ENCODE results near the gene C1QC. TPM values are rescaled to one million over a fixed set of nuclear protein-coding genes. Genes with fewer than 3 reads are reported as not detected.
"Not testable (repeated sequence)": the region's sequence is repeated elsewhere in the genome, so short reads cannot be mapped to it uniquely, and the experiment has no call there.

The C1QC gene
- total RNA-seq, 1 experiment from 2014 or later: not detected

DNA sequence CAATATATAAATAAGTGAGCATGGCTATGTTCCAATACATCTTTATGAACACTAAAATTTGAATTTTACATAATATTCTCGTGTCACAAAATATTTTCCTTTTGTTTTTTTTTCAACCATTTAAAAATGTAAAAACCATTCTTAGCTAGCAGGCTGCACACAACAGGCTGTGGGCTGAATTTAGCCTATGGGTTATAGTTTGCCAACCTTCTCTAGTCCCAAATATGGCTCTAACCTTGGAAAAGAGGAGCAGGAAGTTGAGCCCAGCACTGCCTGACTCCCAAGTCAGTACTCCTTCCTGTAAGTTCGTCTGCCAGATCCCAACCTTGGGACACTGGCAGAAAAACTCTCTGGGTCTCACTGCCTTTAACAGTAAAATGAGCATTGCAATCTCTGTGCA is 23.0 kb downstream of the C1QC start:
- DNase-seq (ENCODE audit: low read depth, low spot score): no peak
- in situ Hi-C loops (cut with HindIII; ENCODE audit: low pct_unique_long_range_greater_than_20kb, low sequenced_read_pairs): no loop called here

DNA sequence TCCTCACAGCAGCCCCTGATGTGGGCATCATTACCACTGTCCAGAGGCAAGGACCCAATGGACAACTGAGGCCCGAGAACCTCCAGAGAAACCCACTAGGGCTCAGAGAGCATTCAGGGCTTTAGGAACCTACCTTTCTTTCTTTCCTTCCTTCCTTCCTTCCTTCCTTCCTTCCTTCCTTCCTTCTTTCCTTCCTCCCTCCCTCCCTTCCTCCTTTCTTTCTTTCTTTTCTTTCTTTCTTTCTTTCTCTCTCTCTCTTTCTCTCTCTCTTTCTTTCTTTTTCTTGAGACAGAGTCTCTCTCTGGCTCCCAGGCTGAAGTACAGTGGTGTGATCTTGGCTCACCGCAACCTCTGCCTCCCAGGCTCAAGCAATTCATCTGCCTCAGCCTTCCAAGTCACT is 25.4 kb downstream of the C1QC start:
- DNase-seq (ENCODE audit: low read depth, low spot score); in situ Hi-C loops (cut with HindIII; ENCODE audit: low pct_unique_long_range_greater_than_20kb, low sequenced_read_pairs): not testable (repeated sequence)

DNA sequence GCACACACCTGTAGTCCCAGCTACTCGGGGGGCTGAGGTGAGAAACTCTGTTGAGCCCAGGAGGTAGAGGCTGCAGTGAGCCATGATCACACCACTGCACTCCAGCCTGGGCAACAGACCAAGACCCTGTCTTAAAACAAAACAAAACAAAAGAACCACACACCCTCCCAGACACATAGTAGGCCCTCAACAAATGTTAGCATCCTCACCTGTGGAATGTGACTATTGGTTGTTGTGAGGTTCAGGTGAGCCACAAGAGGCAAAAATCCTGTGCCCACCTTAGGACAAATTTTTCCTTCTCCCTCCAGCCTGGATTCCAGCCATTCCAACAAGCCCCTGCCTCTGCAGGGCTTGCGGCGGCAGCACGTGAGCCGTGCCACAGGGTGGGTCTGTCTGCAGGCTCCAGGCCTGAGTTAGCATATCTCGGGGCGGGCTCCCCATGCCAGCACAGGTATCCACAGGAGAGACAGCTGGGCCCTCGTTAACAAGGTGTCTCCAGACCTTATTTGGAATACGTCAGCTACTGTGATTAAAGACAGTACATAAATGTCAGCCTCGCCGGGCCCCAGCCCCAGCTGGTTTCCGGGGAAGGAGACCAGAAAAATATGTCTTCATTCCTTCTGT is 27.0 kb downstream of the C1QC start:
- in situ Hi-C loops (cut with HindIII; ENCODE audit: low pct_unique_long_range_greater_than_20kb, low sequenced_read_pairs): no loop called here
- no peak for DNase-seq (ENCODE audit: low read depth, low spot score)

DNA sequence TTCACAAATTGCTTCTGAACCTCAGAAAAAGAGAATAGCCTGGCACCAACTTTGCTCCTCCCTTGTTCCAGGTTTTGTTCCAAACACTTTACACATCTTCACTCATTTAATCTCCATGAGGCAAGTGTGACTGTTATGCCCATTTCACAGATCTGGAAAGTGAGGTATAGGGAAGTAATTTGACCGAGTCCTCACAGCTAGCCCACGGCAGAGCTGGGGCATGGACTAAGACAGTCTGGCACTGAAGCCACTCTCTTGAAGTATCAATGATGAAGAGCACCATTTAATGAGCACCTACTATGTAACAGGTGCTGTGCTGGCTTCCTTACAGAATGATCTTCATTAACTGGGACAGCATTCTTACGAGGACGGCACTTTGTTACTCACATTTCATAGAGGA is 28.6 kb downstream of the C1QC start:
- no peak for DNase-seq (ENCODE audit: low read depth, low spot score)
- in situ Hi-C loops (cut with HindIII; ENCODE audit: low pct_unique_long_range_greater_than_20kb, low sequenced_read_pairs): no loop called here

DNA sequence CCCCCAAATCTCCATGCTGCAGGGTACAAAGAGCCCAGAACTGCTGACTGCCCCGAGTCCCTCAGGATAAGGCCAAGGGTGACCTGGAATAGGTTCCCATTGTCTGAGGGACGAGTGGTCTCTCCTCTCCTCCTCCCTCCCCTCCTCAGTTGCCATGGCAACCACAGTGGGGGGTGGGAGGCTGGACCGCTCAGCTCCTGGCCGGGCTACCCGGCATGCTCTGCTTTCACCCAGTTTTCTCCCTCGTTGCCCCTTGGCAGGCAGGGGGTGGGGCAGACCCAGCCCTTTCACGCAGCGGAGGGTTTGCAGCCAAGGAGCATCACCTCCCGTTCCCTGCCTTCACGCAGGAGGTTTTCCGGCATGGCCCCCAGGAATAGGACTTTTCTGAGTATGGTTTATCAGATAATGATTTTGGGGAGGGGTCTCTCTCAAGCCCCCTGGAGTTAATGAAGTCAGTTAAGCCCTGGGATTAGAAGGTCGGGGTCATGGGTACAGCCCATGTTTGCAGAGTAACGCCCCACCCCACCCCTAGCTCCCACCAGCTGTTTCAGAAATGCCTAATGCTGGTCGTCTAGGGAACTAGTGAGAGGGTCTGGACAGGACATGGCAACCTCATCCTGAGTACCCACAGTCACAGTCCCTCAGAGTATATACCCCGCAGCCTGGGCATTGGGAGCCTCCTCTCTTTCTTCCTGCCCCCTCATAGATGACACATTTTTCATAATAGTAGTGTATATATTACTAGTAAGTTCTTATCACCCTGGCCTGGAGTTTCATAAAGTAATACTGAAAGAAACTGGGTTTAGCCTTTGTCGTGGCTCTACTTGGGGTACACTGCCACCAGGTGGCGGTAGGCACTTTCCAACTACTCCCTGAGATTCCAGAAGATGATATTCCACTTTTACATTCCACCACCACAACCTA is 30.3 kb downstream of the C1QC start:
- in situ Hi-C loops (cut with HindIII; ENCODE audit: low pct_unique_long_range_greater_than_20kb, low sequenced_read_pairs): no loop called here
- DNase-seq (ENCODE audit: low read depth, low spot score): peak; percentile 59

DNA sequence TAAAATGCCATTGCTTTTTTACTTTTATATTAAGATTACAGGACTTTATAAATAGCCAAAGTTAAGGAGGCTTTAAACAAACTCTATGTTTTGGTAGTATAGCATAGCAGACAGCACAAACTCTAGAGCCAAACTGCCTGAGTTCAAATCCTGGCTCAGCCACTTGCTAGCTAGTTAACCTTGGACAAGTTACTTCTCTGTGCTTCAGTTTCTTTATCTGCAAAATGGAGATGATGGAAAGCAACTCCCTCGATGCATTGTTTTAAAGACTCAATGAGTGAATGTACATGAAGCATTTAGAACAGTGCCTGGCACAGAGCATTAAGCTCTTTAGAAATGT is 30.9 kb downstream of the C1QC start:
- in situ Hi-C loops (cut with HindIII; ENCODE audit: low pct_unique_long_range_greater_than_20kb, low sequenced_read_pairs): no loop called here
- DNase-seq (ENCODE audit: low read depth, low spot score): no peak

DNA sequence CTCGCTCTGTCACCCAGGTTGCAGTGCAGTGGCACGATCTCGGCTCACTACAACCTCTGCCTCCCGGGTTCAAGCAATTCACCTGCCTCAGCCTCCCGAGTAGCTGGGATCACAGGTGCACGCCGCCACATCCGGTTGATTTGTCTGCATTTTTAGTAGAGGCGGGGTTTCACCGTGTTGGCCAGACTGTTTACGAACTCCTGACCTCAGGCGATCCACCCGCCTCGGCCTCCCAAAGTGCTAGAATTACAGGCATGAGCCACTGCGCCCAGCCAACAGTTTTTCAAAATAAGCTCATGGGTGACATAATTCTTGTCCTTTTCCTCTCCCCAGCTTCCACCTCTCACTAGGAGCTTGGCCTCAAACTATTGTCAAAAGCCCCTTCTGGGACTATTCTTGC is 32.7 kb downstream of the C1QC start:
- DNase-seq (ENCODE audit: low read depth, low spot score); in situ Hi-C loops (cut with HindIII; ENCODE audit: low pct_unique_long_range_greater_than_20kb, low sequenced_read_pairs): not testable (repeated sequence)

DNA sequence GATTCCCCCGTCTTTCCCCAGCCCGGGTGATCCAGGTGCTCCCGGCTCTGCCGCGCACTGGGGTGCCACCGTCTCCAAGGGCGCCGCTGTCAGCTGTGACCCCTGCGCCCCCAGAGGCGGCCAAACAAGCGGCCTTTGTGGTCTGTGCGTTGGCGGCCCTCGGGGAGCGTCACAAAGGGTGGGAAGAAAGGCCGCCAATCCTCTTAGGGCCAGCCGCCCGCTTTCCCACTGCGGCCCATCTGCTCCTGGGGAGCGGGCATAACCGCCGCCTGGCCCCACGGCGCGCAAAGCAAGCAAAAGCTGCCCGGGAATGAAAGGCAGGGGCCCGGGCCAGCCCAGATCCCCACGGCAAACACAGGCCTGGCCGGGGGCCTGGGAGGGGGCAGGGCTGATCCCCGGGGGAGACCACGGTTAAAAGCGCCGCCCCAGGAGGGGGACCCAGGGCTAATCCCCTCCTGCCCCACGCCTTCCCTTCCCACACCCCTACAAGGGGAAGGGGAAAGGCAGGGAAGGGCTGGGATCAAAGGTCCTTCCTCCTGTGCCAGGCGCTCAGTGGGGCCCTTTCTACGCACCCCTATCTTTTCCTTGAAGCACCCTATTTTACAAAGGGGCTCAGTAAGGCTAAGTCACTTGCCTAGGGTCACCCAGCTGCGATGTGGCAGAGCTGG is 33.6 kb downstream of the C1QC start:
- DNase-seq (ENCODE audit: low read depth, low spot score): no peak
- in situ Hi-C loops (cut with HindIII; ENCODE audit: low pct_unique_long_range_greater_than_20kb, low sequenced_read_pairs): no loop called here

DNA sequence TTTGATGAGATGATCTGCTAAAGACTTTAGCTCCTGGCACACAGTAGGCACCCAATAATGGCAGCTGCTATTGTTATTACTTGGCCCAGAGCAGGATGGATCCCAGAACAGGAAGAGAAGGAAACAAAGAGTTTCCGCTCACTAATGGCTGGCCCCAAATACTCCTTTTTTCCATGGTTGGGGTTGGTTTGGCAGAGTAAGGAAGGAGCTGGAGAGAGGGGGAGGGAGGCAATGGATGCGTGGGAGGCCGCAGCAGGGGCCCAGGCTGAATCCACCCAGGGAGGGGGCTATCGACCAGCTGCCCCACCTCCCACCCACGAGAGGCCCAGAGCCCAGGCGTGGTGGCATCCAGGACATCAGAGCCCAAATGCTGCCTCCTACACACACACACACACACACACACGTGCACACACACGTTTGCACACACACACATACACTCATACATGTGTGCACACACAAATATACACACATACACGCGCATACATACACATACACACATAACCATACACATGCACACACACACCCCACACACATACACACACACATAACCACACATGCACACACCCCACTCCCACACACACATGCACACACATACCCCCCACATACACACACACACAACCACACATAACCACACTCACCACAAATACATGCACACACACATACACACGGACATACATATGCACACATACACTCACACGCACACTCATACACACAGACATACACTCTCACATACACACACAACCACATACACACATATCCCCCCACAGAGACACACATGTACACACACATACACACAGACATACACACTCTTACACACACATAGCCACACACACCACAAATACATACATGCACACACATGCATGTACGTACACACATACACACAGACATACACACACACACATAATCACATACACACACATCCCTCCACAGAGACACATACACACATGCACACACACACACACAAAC is 34.8 kb downstream of the C1QC start:
- DNase-seq (ENCODE audit: low read depth, low spot score): no peak
- in situ Hi-C loops (cut with HindIII; ENCODE audit: low pct_unique_long_range_greater_than_20kb, low sequenced_read_pairs): no loop called here

DNA sequence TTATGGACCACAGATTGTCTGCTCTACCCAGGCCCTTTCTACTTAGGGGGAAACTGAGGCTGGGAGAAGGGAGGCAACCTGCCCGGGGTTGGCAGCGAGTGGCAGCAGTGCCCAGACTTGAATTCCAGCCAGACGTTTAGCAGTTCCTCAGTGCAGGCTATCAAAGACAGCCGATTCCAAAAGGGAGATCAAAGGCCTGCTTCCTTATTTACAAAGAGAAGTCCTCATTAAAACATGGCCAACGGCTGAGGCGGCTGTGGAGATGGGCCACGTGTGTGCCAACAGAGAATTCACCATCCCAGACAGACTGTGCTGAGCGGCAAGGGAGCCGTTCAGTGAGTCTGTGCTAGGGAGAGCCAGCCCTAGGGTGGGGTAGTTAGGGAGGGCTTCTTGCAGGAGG is 37.3 kb downstream of the C1QC start:
- DNase-seq (ENCODE audit: low read depth, low spot score): no peak
- in situ Hi-C loops (cut with HindIII; ENCODE audit: low pct_unique_long_range_greater_than_20kb, low sequenced_read_pairs): no loop called here

DNA sequence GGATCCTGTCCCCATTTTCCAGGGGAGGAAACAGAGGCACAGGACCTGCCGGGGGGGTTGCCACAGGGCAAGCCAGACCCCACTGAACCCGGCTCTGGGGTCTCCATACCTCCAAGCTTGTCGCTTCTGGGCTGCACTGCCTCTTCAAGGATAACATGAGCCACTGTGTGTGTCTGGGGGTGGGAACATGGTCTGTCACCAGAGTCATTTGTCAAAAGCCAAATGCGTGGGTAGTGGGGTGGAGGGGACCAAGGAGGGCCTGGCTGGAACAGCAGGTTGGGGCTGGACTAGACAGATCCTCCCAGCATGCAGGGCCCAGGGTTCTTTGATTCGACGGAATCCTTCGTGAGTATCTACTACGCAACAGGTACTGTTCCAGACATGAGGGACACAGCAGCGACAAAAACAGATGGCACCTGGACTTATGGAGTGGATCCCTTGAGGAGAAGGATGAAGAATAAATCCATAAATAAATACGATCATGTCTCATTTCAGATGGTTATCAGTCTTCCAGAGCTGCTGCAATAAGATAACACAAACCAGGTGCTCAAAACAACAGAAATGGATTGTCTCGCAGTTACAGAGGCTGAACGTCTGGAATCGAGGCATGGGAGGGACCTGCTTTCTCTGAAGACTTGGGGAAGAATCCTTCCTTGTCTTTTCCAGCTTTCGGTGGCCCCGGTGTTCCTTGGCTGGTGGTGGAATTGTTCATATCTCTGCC is 38.3 kb downstream of the C1QC start:
- no peak for DNase-seq (ENCODE audit: low read depth, low spot score)
- in situ Hi-C loops (cut with HindIII; ENCODE audit: low pct_unique_long_range_greater_than_20kb, low sequenced_read_pairs): no loop called here

DNA sequence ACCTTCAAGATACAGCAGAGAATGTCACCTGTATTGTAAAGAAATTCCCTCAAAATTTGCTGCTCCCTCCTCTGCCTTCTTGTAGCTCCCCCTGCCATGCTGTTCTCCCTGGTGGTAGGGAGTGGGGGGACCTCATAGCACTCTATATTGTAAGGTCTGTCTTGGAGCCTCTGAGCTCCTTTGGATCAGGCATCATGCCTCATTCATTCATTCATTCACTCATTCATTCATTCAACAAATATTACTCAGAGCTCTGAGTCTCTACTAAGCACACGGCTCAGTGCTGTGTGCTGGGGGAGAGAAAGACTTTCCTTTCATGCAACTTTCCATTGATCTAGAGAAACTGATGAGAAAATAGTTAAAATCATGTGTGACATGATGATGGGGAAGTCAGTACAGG is 40.1 kb downstream of the C1QC start:
- DNase-seq (ENCODE audit: low read depth, low spot score): no peak
- in situ Hi-C loops (cut with HindIII; ENCODE audit: low pct_unique_long_range_greater_than_20kb, low sequenced_read_pairs): no loop called here

DNA sequence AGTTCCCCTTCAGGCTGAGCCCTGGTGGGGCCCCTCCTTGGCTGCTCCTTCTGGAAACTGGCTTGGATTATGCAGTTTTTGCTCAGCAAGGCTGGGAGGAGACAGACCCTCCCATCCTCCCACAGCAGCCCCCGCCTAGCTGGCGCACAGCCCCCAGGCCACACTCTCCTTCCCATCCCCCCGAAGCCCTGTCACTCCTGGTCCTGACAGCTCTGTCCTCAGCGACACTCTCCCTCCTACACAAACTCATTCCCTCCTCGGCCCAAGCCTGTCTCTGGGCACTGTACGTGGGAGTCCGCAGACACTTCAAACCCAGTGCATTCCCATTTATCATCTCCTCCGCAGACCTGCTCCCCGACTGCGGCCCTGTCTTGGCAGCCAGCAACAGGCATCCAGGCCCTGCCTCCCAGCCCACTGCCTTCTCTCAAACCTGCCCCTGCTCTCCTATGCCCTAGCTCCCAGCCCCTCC is 42.2 kb downstream of the C1QC start:
- in situ Hi-C loops (cut with HindIII; ENCODE audit: low pct_unique_long_range_greater_than_20kb, low sequenced_read_pairs): no loop called here
- DNase-seq (ENCODE audit: low read depth, low spot score): no peak

DNA sequence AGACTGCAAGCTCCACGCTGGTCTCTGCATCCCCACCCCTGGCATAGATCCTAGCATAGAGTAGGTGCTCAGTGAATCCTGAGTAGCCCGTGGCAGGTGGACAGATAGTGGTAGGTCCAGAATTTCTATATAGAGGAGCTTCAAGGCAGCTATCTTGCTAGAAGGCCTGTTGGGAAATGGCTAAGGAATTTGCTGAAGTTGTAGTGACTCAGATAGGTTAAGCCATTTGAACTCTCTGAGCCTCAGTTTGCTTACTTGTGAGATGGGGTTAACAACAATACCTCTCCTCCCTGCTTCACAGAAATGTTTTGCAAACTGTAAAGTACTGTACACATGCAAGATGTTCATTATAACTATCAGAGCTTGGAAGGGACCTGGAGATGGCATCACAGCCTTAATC is 43.8 kb downstream of the C1QC start:
- DNase-seq (ENCODE audit: low read depth, low spot score): no peak
- in situ Hi-C loops (cut with HindIII; ENCODE audit: low pct_unique_long_range_greater_than_20kb, low sequenced_read_pairs): no loop called here

DNA sequence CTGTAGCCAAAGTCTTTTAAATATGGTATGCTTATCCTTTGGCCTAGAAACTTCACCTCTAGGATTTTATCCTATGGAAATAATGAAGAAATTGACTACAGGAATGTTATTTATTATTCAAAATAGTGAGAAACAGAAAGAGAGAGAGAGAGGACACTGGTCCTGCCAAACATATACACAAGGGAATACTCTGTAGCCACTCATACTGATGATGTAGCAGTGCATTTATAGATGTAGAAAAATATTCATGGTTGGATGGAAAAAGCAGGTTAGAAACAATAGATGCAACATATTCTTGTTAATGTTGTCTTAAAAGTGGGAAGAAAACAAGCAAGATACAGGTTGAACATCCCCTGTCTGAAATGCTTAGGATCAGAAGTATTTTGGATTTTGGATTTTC is 45.0 kb downstream of the C1QC start:
- in situ Hi-C loops (cut with HindIII; ENCODE audit: low pct_unique_long_range_greater_than_20kb, low sequenced_read_pairs): no loop called here

DNA sequence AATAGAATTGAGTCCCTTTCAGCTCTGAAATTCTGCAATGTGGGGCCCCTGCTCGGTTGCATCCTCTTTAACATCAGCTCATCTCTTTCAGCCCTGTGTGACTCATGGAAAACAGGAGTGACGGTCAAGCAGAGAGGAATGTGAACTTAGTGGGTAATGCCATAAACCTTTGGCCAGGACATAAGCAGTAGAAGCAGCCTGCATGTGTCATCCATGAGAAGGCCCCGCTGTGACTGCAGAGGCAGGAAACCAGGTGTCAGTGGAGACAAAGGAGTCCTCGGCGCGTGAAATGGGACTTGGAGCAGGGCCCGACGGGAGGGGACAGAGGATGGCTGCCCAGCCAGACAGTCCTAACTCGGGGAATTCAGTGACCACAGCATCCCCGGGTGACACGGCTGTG is 46.1 kb downstream of the C1QC start:
- no peak for DNase-seq (ENCODE audit: low read depth, low spot score)

More for the DNA sequence above, 45.0 kb downstream of the C1QC start:
- DNase-seq (ENCODE audit: low read depth, low spot score): no peak

More for the DNA sequence above, 46.1 kb downstream of the C1QC start:
- in situ Hi-C loops (cut with HindIII; ENCODE audit: low pct_unique_long_range_greater_than_20kb, low sequenced_read_pairs): no loop called here

All from SK-MEL-5 (cell line).